Measurements from ENCODE around the gene NPAS2. TPM values are rescaled to one million over a fixed set of nuclear protein-coding genes. Genes with fewer than 3 reads are reported as not detected.

NPAS2 gene, protein sequence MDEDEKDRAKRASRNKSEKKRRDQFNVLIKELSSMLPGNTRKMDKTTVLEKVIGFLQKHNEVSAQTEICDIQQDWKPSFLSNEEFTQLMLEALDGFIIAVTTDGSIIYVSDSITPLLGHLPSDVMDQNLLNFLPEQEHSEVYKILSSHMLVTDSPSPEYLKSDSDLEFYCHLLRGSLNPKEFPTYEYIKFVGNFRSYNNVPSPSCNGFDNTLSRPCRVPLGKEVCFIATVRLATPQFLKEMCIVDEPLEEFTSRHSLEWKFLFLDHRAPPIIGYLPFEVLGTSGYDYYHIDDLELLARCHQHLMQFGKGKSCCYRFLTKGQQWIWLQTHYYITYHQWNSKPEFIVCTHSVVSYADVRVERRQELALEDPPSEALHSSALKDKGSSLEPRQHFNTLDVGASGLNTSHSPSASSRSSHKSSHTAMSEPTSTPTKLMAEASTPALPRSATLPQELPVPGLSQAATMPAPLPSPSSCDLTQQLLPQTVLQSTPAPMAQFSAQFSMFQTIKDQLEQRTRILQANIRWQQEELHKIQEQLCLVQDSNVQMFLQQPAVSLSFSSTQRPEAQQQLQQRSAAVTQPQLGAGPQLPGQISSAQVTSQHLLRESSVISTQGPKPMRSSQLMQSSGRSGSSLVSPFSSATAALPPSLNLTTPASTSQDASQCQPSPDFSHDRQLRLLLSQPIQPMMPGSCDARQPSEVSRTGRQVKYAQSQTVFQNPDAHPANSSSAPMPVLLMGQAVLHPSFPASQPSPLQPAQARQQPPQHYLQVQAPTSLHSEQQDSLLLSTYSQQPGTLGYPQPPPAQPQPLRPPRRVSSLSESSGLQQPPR
- 76.8 to 130 TPM (median 103 TPM) in 5 replicates for total RNA-seq (2022; extraction: Qiagen RNA extraction; ENCODE audit: low read depth)

DNA sequence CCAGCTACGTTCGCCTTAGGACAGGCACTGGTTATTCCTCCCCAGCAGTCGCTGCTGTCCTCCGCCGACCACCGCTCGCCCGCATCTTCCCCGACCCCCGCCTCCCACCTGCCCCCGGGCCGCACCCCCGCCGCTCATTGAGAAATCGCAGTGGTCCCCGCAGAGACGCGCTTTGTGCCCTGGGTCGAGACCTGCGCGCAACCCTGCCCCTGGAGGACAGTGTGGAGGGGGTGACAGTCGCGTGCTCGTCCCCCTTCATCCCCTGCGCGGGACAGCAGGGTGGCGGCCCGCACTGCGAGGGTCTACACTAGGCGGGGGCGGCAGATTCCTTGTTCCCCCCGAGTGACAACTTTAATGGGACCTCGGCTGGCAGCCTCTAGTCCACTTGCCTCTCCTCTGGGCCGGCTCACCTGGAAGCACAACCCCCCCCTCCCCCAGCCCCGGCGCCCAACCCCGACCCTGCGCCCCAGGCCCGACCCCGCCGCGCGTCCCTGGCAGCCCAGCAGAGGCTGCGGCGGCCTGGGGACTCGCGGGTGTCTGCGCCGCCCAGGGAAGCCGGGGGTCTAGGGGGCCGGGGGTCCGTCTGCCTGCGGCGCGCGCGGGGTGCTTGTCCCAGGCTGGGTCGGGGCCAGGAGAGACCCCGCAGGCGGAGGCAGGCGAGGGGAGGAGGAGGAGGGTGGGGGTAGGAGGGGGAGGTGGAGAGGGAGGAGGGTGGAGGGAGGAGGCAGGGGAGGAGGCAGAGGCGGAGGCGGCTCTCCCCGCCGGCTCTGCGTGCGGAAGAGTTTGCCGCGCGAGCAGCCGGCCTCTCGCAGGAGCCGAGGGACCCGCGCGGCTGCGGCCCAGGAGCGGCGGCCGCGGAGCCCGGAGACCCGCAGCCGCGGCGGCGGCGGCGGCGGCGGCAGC, at the start of gene NPAS2:
NPAS2 (plus strand) TSS at position 770 of the 903 bp plus-strand sequence. CDS start 84,616 bp downstream, outside the sequence.

DNA sequence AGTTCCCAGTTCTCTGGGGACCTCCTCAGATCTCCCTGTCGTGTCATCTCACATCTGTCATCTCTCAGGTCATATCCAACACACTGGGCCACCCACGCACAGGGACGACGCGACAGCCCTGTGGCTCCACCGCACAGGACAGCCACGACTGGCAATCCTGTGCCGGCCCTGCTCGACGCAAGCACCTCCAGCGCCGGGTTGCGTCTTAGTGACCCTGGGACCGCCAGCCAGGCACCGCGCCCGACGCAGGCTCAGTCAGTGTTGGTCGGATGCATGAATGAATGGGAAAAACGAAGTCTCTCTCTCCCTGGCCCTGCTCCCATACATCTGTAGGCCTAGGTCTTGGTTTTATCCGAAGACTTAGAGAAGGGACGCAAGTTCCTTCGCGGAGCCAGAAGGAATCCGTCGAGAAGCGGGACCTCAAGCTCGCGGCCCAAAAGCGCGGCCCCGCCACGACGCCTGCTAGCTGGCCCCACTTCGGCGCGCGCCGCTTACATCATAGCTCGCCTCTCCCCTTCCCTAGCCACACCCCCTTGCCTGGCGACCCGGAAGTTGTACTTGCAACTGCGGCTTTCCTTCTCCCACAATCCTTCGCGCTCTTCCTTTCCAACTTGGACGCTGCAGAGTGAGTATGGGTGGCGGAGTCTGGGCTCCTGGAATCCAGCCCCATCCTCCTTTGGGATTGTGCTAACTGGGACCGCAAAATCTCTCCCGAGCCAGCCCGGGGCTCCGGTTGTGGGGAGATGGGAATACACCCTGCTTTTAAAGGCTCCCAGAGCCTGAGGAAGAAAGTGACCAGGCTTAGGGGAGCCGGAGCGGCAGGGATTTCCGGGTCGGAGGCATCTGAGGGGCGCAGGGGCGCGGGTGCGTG, 182.0 kb downstream of the NPAS2 start, which contains the start of gene RPL31:
RPL31 (plus strand) TSS at position 599 of the 871 bp plus-strand sequence. CDS start 413 bp downstream, outside the sequence.

Other genes starting within 250 kb of the NPAS2 start
- 1,630 to 2,339 TPM (median 2,173 TPM) in 5 replicates for gene RPL31, start 182.2 kb downstream of the NPAS2 start, total RNA-seq (2022; extraction: Qiagen RNA extraction; ENCODE audit: low read depth)

All from A549 treated with DMSO at 1 μM for 4 hours (cell line).